Body of pancreas (tissue), 4 donors: ENCODE measurements around the gene CELF5.

ENCODE experiments used
- CTCF ChIP-seq, 7 experiments: fragments of 450-650 bp in 4 of 7; fragments of 200-600 bp in 3 of 7; sonication (generic) in 3 of 7; IDR thresholded peaks; one replicate each; pipeline ENCODE4 v1.5.1; 2016 to 2019; ENCODE audit warnings: antibody characterized with exemption in 7 of 7
- POLR2A ChIP-seq, 3 donors: fragments of 450-650 bp; IDR thresholded peaks; one replicate each; pipeline ENCODE4 v1.6.1; 2016; ENCODE audit warnings: antibody characterized with exemption in 3 of 3, mild to moderate bottlenecking in 2 of 3

GRCh38 chr19:3225677-3226093 lies 1.2 kb downstream of the CELF5 start:
- no peak for TF ChIP-seq CTCF (IDR thresholded peaks at IDR 0.05)
- TF ChIP-seq POLR2A (IDR thresholded peaks at IDR 0.05) = no peak
